Choroid plexus epithelial cell (primary cell): Measurements from ENCODE around the gene MAP1LC3B.
A peak's percentile ranks its signal among the peaks of the same experiment; 100 is the strongest.
"Not testable (repeated sequence)": the region's sequence is repeated elsewhere in the genome, so short reads cannot be mapped to it uniquely, and the experiment has no call there.

Experiments used
- DNase-seq: peaks from one replicate; pipeline ENCODE4 v3.0.0-alpha.2; 2010; ENCODE audit warnings: low read depth
- H3K4me3 ChIP-seq: 2 replicates; pipeline ENCODE4 v1.5.1; 2011; ENCODE audit warnings: low read depth, mild to moderate bottlenecking, control low read depth, low read length, moderate library complexity
- TF ChIP-seq, protein P1 (sequence below): conservative IDR thresholded peaks from 2 replicates; pipeline ENCODE4 v1.5.1; 2011; ENCODE audit warnings: low read depth, mild to moderate bottlenecking, control low read depth, inconsistent platforms, low read length, moderate library complexity

The MAP1LC3B gene

GRCh38 chr16:87389245-87389644 is 2.9 kb upstream of the MAP1LC3B start:
- no peak for DNase-seq
- TF ChIP-seq, protein P1, sequence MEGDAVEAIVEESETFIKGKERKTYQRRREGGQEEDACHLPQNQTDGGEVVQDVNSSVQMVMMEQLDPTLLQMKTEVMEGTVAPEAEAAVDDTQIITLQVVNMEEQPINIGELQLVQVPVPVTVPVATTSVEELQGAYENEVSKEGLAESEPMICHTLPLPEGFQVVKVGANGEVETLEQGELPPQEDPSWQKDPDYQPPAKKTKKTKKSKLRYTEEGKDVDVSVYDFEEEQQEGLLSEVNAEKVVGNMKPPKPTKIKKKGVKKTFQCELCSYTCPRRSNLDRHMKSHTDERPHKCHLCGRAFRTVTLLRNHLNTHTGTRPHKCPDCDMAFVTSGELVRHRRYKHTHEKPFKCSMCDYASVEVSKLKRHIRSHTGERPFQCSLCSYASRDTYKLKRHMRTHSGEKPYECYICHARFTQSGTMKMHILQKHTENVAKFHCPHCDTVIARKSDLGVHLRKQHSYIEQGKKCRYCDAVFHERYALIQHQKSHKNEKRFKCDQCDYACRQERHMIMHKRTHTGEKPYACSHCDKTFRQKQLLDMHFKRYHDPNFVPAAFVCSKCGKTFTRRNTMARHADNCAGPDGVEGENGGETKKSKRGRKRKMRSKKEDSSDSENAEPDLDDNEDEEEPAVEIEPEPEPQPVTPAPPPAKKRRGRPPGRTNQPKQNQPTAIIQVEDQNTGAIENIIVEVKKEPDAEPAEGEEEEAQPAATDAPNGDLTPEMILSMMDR, result no peak
- no peak overlapping the region for H3K4me3 ChIP-seq

DNA sequence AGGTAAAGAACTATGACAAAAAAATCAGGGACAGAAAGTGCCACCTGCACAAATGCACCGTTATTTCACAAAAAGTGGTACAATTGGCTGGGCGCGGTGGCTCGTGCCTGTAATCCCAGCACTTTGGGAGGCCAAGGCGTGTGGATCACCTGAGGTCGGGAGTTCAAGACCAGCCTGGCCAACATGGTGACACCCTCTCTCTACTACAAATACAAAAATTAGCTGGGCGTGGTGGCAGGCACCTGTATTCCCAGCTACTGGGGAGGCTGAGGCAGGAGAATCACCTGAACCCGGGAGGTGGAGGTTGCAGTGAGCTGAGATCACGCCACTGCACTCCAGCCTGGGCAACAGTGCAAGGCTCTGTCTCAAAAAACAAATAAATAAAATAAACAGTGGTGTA is 2.2 kb upstream of the MAP1LC3B start:
- not testable (repeated sequence) for DNase-seq, H3K4me3 ChIP-seq

- TF ChIP-seq, protein P1, result no peak
- no peak for DNase-seq
Measured at GRCh38 chr16:87390641-87391323, 1.4 kb upstream of the MAP1LC3B start.

GRCh38 chr16:87391324-87391949 is 699 bp upstream of the MAP1LC3B start:
- TF ChIP-seq, protein P1, result no peak
- DNase-seq, result peak; percentile 36
- H3K4me3 ChIP-seq, result peak overlapping the region; percentile 64

More at GRCh38 chr16:87390641-87391323, 1.4 kb upstream of the MAP1LC3B start:
- H3K4me3 ChIP-seq, result no peak overlapping the region

DNA sequence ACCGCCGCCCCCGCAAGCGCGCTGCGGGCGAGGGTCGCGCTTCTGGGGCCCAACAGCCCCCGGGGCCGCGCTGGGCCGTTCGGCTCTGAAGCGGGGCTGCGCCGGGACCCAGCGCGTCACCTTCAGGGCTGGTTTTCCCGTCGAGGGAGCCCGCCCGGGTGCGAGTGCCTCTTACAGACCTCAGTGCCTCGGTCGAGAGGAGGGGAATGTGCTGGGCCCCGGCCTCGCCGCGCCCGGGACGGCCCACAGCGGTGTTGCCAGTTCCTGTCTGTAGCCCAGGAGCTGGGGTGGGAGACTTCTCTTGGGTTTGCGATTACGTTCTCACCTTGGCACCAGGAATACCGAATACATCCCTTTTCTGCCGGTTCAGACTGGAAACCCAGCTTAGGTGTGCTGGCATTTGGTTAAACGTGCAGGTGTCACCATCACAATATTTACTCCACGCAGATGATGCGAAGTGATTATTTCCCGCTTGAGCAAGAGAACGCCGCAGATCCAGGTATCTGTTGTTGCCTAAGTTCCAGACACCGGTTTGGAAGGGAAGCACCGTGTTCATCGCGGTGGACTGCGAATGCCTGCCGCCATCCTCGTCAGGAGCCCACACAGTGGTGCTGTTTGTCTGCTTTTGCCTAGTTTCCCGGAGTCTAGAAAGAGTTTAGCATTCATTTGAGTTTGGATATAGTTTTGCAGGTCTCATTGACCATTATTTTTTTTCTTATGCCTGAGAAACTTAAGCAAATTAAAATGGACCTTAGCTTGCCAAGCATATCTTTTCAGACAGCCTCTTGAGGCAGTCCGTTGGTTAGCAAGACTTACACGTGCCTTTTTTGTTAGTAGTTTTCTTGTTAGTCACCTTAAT is 914 bp downstream of the MAP1LC3B start:
- TF ChIP-seq, protein P1, result peak; percentile 53
- peak; percentile 53 for DNase-seq
- H3K4me3 ChIP-seq, result peak overlapping the region; percentile 84

DNA sequence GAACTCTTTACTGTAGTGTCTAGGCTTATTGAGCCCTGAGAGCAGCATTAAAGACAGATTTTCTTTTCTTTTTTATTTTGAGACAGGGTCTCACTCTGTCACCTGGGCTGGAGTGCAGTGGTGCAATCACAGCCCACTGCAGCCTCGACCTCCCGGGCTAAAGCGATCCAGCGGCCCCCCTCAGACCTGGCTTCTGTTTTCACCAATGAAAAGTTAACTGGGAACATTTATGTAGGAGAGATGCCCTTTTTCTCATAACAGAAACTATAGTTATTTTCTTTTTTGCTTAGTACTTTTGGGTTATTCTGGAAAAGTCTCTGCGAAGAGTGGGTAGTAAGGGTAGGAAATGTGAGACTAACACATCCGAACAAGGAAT is 1.5 kb downstream of the MAP1LC3B start:
- TF ChIP-seq, protein P1, result no peak
- DNase-seq, result no peak
- peak overlapping the region; percentile 84 for H3K4me3 ChIP-seq

GRCh38 chr16:87395181-87395842 is 3.2 kb downstream of the MAP1LC3B start:
- H3K4me3 ChIP-seq, result no peak overlapping the region
- TF ChIP-seq, protein P1, result no peak
- DNase-seq, result no peak
